Measurements from ENCODE around the gene SLC24A4.

SLC24A4 gene

GRCh38 chr14:92360651-92361370 lies 37.8 kb downstream of the SLC24A4 start:
- no peak overlapping the region for H3K27ac ChIP-seq
- DNase-seq (ENCODE audit: low read depth, low spot score), result no peak

- no peak overlapping the region for H3K27ac ChIP-seq
- DNase-seq (ENCODE audit: low read depth, low spot score), result no peak
These were observed 39.8 kb downstream of the SLC24A4 start for GRCh38 chr14:92362781-92363235.

- no peak for DNase-seq (ENCODE audit: low read depth, low spot score)
- no peak overlapping the region for H3K27ac ChIP-seq
These were observed 43.3 kb downstream of the SLC24A4 start for GRCh38 chr14:92366237-92366636.

GRCh38 chr14:92368001-92368400 lies 45.0 kb downstream of the SLC24A4 start:
- DNase-seq (ENCODE audit: low read depth, low spot score), result no peak
- no peak overlapping the region for H3K27ac ChIP-seq

- no peak for DNase-seq (ENCODE audit: low read depth, low spot score)
- H3K27ac ChIP-seq, result no peak overlapping the region
These were observed 46.1 kb downstream of the SLC24A4 start for GRCh38 chr14:92369097-92369496.

GRCh38 chr14:92372230-92372629 lies 49.3 kb downstream of the SLC24A4 start:
- DNase-seq (ENCODE audit: low read depth, low spot score), result no peak
- no peak overlapping the region for H3K27ac ChIP-seq

GRCh38 chr14:92373336-92373735 lies 50.4 kb downstream of the SLC24A4 start:
- DNase-seq (ENCODE audit: low read depth, low spot score), result no peak
- no peak overlapping the region for H3K27ac ChIP-seq

GRCh38 chr14:92380131-92380530 lies 57.2 kb downstream of the SLC24A4 start:
- DNase-seq (ENCODE audit: low read depth, low spot score), result no peak
- H3K27ac ChIP-seq, result no peak overlapping the region

- H3K27ac ChIP-seq, result no peak overlapping the region
- no peak for DNase-seq (ENCODE audit: low read depth, low spot score)
These were observed 57.6 kb downstream of the SLC24A4 start for GRCh38 chr14:92380582-92380981.

GRCh38 chr14:92382677-92383076 lies 59.7 kb downstream of the SLC24A4 start:
- no peak for DNase-seq (ENCODE audit: low read depth, low spot score)
- H3K27ac ChIP-seq, result no peak overlapping the region

- no peak for DNase-seq (ENCODE audit: low read depth, low spot score)
- H3K27ac ChIP-seq, result no peak overlapping the region
These were observed 60.8 kb downstream of the SLC24A4 start for GRCh38 chr14:92383805-92384204.

GRCh38 chr14:92384461-92385133 lies 61.6 kb downstream of the SLC24A4 start:
- no peak overlapping the region for H3K27ac ChIP-seq
- no peak for DNase-seq (ENCODE audit: low read depth, low spot score)

- no peak for DNase-seq (ENCODE audit: low read depth, low spot score)
- H3K27ac ChIP-seq, result no peak overlapping the region
These were observed 62.6 kb downstream of the SLC24A4 start for GRCh38 chr14:92385561-92385960.

GRCh38 chr14:92386165-92386564 lies 63.2 kb downstream of the SLC24A4 start:
- no peak overlapping the region for H3K27ac ChIP-seq
- no peak for DNase-seq (ENCODE audit: low read depth, low spot score)

- H3K27ac ChIP-seq, result no peak overlapping the region
- no peak for DNase-seq (ENCODE audit: low read depth, low spot score)
These were observed 63.7 kb downstream of the SLC24A4 start for GRCh38 chr14:92386637-92387036.

GRCh38 chr14:92387578-92387977 lies 64.6 kb downstream of the SLC24A4 start:
- DNase-seq (ENCODE audit: low read depth, low spot score), result no peak
- no peak overlapping the region for H3K27ac ChIP-seq

GRCh38 chr14:92389598-92390158 lies 66.7 kb downstream of the SLC24A4 start:
- no peak overlapping the region for H3K27ac ChIP-seq
- DNase-seq (ENCODE audit: low read depth, low spot score), result no peak

GRCh38 chr14:92391726-92392125 lies 68.8 kb downstream of the SLC24A4 start:
- no peak for DNase-seq (ENCODE audit: low read depth, low spot score)
- no peak overlapping the region for H3K27ac ChIP-seq

GRCh38 chr14:92392711-92393110 lies 69.7 kb downstream of the SLC24A4 start:
- DNase-seq (ENCODE audit: low read depth, low spot score), result no peak
- no peak overlapping the region for H3K27ac ChIP-seq

GRCh38 chr14:92397150-92397952 lies 74.4 kb downstream of the SLC24A4 start:
- H3K27ac ChIP-seq, result no peak overlapping the region
- DNase-seq (ENCODE audit: low read depth, low spot score), result peak; percentile 24
